HepG2 (cell line): Measurements from ENCODE around the gene SOBP. TPM values are rescaled to one million over a fixed set of nuclear protein-coding genes. Genes with fewer than 3 reads are reported as not detected.

ENCODE experiments used
- ARID4A ChIP-seq: sonication (generic); formaldehyde crosslinking; IDR thresholded peaks from 2 replicates; pipeline ENCODE4 v1.5.0; 2020; ENCODE audit warnings: mild to moderate bottlenecking, missing genetic modification reagents, borderline replicate concordance
- CCAR2 ChIP-seq: fragments of 200-400 bp; formaldehyde crosslinking; optimal IDR thresholded peaks from 2 replicates; pipeline ENCODE3; 2018; ENCODE audit warnings: low read depth, mild to moderate bottlenecking, low read length, moderate library complexity
- CREB1 ChIP-seq, 2 experiments: fragments of 450-650 bp in 1 of 2; IDR thresholded peaks; 2 replicates each; pipeline ENCODE4 v1.6.1; 2016 to 2017; ENCODE audit warnings: control low read depth in 1 of 2, mild to moderate bottlenecking in 1 of 2, missing compliant biosample characterization in 1 of 2, missing genetic modification characterization in 1 of 2
- DRAP1 ChIP-seq: IDR thresholded peaks from 2 replicates; pipeline ENCODE4 v1.6.1; 2016; ENCODE audit warnings: missing genetic modification reagents, missing compliant biosample characterization
- KLF11 ChIP-seq: IDR thresholded peaks from 2 replicates; pipeline ENCODE4 v1.6.1; 2016; ENCODE audit warnings: missing compliant biosample characterization
- POLR2AphosphoS2 ChIP-seq: IDR thresholded peaks from 2 replicates; pipeline ENCODE4 v1.6.1; 2011; ENCODE audit warnings: low read depth, low read length, improper control_type of control experiment
- SMAD1 ChIP-seq: sonication (generic); formaldehyde crosslinking; IDR thresholded peaks from 2 replicates; pipeline ENCODE4 v1.4.0; 2020; ENCODE audit warnings: missing genetic modification reagents, low read depth, mild to moderate bottlenecking, borderline replicate concordance
- SNAPC5 ChIP-seq: sonication (generic); formaldehyde crosslinking; IDR thresholded peaks from 2 replicates; pipeline ENCODE4 v1.8.1; 2023; ENCODE audit warnings: mild to moderate bottlenecking, missing genetic modification reagents, borderline replicate concordance
- TCF7 ChIP-seq: sonication (generic); IDR thresholded peaks from 2 replicates; pipeline ENCODE4 v1.6.1; 2016; ENCODE audit warnings: antibody characterized with exemption, low read depth
- ZBTB37 ChIP-seq: sonication (generic); formaldehyde crosslinking; IDR thresholded peaks from 2 replicates; pipeline ENCODE4 v1.4.0; 2020; ENCODE audit warnings: mild to moderate bottlenecking, missing genetic modification reagents
- ZNF101 ChIP-seq: sonication (generic); formaldehyde crosslinking; IDR thresholded peaks from 2 replicates; pipeline ENCODE4 v1.4.0; 2020; ENCODE audit warnings: mild to moderate bottlenecking, low read depth, missing genetic modification reagents, borderline replicate concordance
- ZNF207 ChIP-seq: fragments of 450-650 bp; IDR thresholded peaks from 2 replicates; pipeline ENCODE4 v1.6.1; 2016; ENCODE audit warnings: antibody characterized with exemption, borderline replicate concordance
- ZNF414 ChIP-seq: sonication (generic); formaldehyde crosslinking; IDR thresholded peaks from 2 replicates; pipeline ENCODE4 v1.5.0; 2020; ENCODE audit warnings: missing genetic modification reagents
- ZNF556 ChIP-seq: sonication (generic); formaldehyde crosslinking; IDR thresholded peaks from 2 replicates; pipeline ENCODE4 v1.4.0; 2020; ENCODE audit warnings: mild to moderate bottlenecking, missing genetic modification reagents, borderline replicate concordance
- ZNF580 ChIP-seq: IDR thresholded peaks from 2 replicates; pipeline ENCODE4 v1.6.1; 2016; ENCODE audit warnings: low read depth, borderline replicate concordance
- ZNF615 ChIP-seq: sonication (generic); formaldehyde crosslinking; IDR thresholded peaks from 2 replicates; pipeline ENCODE4 v1.5.0; 2020; ENCODE audit warnings: mild to moderate bottlenecking, missing genetic modification reagents, borderline replicate concordance
- ZNF629 ChIP-seq: sonication (generic); formaldehyde crosslinking; conservative IDR thresholded peaks from 2 replicates; pipeline ENCODE4 v1.5.0; 2020; ENCODE audit warnings: missing genetic modification reagents
- ZNF644 ChIP-seq: IDR thresholded peaks from 2 replicates; pipeline ENCODE4 v1.6.1; 2016; ENCODE audit warnings: low read depth
- ZNF749 ChIP-seq: sonication (generic); formaldehyde crosslinking; IDR thresholded peaks from 2 replicates; pipeline ENCODE4 v1.8.0; 2022; ENCODE audit warnings: mild to moderate bottlenecking, missing genetic modification reagents, moderate library complexity, borderline replicate concordance
- ZNF782 ChIP-seq: sonication (generic); formaldehyde crosslinking; IDR thresholded peaks from 2 replicates; pipeline ENCODE4 v1.4.0; 2020; ENCODE audit warnings: missing genetic modification reagents, mild to moderate bottlenecking, borderline replicate concordance
- ZNF839 ChIP-seq: sonication (generic); formaldehyde crosslinking; IDR thresholded peaks from 2 replicates; pipeline ENCODE4 v1.4.0; 2020; ENCODE audit warnings: missing genetic modification reagents, mild to moderate bottlenecking, borderline replicate concordance
- polyA plus RNA-seq, 8 experiments: library from polyadenylated mRNA; depleted of rRNA in 3 of 8; stranded (reverse) in 7 of 8; unstranded in 1 of 8; fragments of >200 nt; fragmentation: Illumina TruSeq in 4 of 8; extraction: Trizol in 4 of 8; gene quantifications; 2 replicates each; pipeline versions ENCODE4 v1.2.1 to v1.2.3, GENCODE V29; 2011 to 2016; ENCODE audit warnings: low read depth in 4 of 8, missing spikeins in 1 of 8, mixed read lengths in 1 of 8; ENCODE audit not compliant: insufficient read depth in 1 of 8
- total RNA-seq, 5 experiments: library from RNA; depleted of rRNA; stranded (reverse); fragments of >200 nt; fragmentation: Illumina TruSeq; extraction: Trizol; gene quantifications; 2 replicates each; pipeline ENCODE4 v1.2.3, GENCODE V29; 2016; ENCODE audit warnings: low read depth in 1 of 5

The SOBP gene
- total and polyA plus RNA-seq, 2 of the 13 experiments (the other 11 are each of a cell fraction or from before 2014, with no cell fraction given), result 1.5 to 6.9 TPM

GRCh38 chr6:107459283-107460082 is 30.4 kb upstream of the SOBP start, which contains the start of gene PDSS2 (continued):
- no peak for TF ChIP-seq ZBTB37 (CRISPR knock-in tag)
- TF ChIP-seq POLR2AphosphoS2, result no peak
- no peak for TF ChIP-seq TCF7
- no peak for TF ChIP-seq SMAD1
- peak; percentile 92; the same call in 1 of the 2 replicates for TF ChIP-seq ZNF782 (CRISPR knock-in tag)
- 0 out of 2 replicates have a peak, but pooled peaks have one; percentile 79 for TF ChIP-seq ZNF101 (CRISPR knock-in tag)
- no peak for TF ChIP-seq ZNF414
- peak; percentile 62; the same call in 1 of the 2 replicates for TF ChIP-seq KLF11 (CRISPR knock-in tag)
- peak; percentile 90 for TF ChIP-seq DRAP1
- TF ChIP-seq ARID4A (CRISPR knock-in tag), result peak; percentile 77; the same call in 1 of the 2 replicates
- TF ChIP-seq ZNF644 (CRISPR knock-in tag), result peak; percentile 32; the same call in 1 of the 2 replicates
- TF ChIP-seq ZNF207, result no peak
- peak; percentile 91; the same call in 1 of the 2 replicates for TF ChIP-seq ZNF556
- TF ChIP-seq SNAPC5 (CRISPR knock-in tag), result no peak
- no peak for TF ChIP-seq ZNF749
- no peak for TF ChIP-seq CREB1 (IDR thresholded peaks at IDR 0.05)
- TF ChIP-seq CREB1 (CRISPR knock-in tag; IDR thresholded peaks at IDR 0.05), result peak; percentile 68
- TF ChIP-seq ZNF580 (CRISPR knock-in tag), result peak; percentile 92; the same call in 1 of the 2 replicates
- TF ChIP-seq ZNF629, result no peak
- TF ChIP-seq ZNF839 (CRISPR knock-in tag), result no peak; the same call in 1 of the 2 replicates
- TF ChIP-seq CCAR2, result no peak
- no peak for TF ChIP-seq ZNF615
